ENCODE results near the gene KLK6. TPM values are rescaled to one million over a fixed set of nuclear protein-coding genes. Genes with fewer than 3 reads are reported as not detected.
"Not testable (repeated sequence)": the region's sequence is repeated elsewhere in the genome, so short reads cannot be mapped to it uniquely, and the experiment has no call there.

Gene KLK6
- total RNA-seq, 1 donor from 2014 or later: 2.5 TPM

DNA sequence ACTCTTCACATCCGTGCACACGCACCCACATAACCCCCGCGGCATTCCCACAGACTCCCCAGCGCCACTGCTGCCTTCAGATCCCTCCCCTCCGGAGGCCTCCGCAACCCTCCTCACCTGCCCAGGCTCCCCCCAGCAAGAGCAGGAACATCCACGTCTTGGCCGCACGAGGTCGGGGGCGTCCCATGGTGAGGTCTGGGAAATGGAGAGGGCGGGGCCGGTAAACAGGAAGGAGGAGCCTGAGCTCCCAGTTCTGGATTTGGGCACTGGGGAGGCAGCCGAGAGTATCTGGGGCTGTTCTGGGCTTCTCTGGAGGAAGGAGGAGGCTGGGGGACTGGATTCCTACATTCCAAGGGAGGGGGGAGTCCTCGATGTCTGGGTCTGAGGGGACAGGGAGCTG is 31.6 kb upstream of the KLK6 start:
- TF ChIP-seq CTCF (conservative IDR thresholded peaks at IDR 0.05): no peak
- Mint-ChIP-seq H3K27ac (ENCODE audit: unreplicated experiment) (peak overlapping the region; percentile 27), H3K36me3 (ENCODE audit: low read depth) (no peaks in the 10 kb centered on the region), H3K27me3 (ENCODE audit: low read depth) (peaks cover 76% of the 10 kb centered on the region), H3K9me3 (no peaks in the 10 kb centered on the region), H3K4me1 (no peaks in the 10 kb centered on the region), H3K4me3 (no peak overlapping the region)
- DNase-seq (ENCODE audit: low read depth, low spot score): no peak

DNA sequence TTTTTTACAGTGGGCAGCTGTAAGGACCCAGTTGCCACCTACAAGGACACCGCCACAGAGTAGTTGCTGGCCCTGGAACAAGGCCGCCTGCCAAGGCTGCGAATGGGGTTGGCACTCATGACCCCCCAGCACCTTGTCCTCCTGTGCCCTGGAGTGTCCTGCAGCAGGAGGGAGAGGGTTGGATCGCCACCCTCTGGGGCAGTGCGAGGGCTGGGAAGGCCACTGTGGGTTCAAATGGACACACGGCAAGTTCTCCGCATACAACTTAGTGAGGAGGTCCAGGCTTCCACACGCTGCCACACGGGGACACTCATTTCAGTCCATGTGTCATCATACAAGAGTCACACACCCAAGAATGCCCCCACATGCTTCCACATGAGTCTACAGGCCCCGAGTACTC is 31.0 kb upstream of the KLK6 start:
- Mint-ChIP-seq H3K27me3 (ENCODE audit: low read depth) (peaks cover 74% of the 10 kb centered on the region), H3K4me1 (no peaks in the 10 kb centered on the region), H3K4me3 (no peak overlapping the region), H3K9me3 (no peaks in the 10 kb centered on the region), H3K36me3 (ENCODE audit: low read depth) (no peaks in the 10 kb centered on the region), H3K27ac (ENCODE audit: unreplicated experiment) (no peak overlapping the region)
- no peak for TF ChIP-seq CTCF (conservative IDR thresholded peaks at IDR 0.05)
- no peak for DNase-seq (ENCODE audit: low read depth, low spot score)

DNA sequence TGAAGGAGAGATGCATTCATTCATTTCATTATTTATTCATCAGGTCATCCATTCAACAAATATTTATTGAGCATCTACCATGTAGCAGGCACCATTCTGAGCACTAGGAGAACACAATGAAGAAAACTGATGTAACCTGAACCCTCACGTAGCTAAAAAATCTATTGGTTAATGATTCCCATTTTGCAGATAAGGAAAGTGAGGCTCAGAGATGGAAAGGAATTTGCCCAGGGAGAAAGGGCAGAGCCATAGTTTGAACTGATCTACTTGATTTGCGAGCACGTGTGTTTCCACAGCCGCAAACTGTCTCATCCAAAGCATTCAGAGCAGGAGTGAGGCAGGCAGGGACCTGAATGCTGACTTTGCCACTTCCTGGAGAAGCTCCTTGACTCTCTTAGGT is 29.3 kb upstream of the KLK6 start:
- H3K9me3 Mint-ChIP-seq: no peaks in the 10 kb centered on the region
- DNase-seq (ENCODE audit: low read depth, low spot score): no peak
- no peaks in the 10 kb centered on the region for H3K4me1 Mint-ChIP-seq
- H3K27me3 Mint-ChIP-seq (ENCODE audit: low read depth): peaks cover 66% of the 10 kb centered on the region
- H3K4me3 Mint-ChIP-seq: no peak overlapping the region
- H3K36me3 Mint-ChIP-seq (ENCODE audit: low read depth): no peaks in the 10 kb centered on the region
- TF ChIP-seq CTCF (conservative IDR thresholded peaks at IDR 0.05): no peak
- H3K27ac Mint-ChIP-seq (ENCODE audit: unreplicated experiment): no peak overlapping the region

GRCh38 chr19:50998061-50998460 is 28.7 kb upstream of the KLK6 start:
- no peaks in the 10 kb centered on the region for H3K4me1 Mint-ChIP-seq
- no peak for DNase-seq (ENCODE audit: low read depth, low spot score)
- H3K27ac Mint-ChIP-seq (ENCODE audit: unreplicated experiment): no peak overlapping the region
- no peaks in the 10 kb centered on the region for H3K9me3 Mint-ChIP-seq
- H3K4me3 Mint-ChIP-seq: no peak overlapping the region
- H3K36me3 Mint-ChIP-seq (ENCODE audit: low read depth): no peaks in the 10 kb centered on the region
- no peak for TF ChIP-seq CTCF (conservative IDR thresholded peaks at IDR 0.05)
- peaks cover 60% of the 10 kb centered on the region for H3K27me3 Mint-ChIP-seq (ENCODE audit: low read depth)

- Mint-ChIP-seq H3K9me3 (peaks cover 14% of the 10 kb centered on the region), H3K27me3 (ENCODE audit: low read depth) (peaks cover 59% of the 10 kb centered on the region), H3K4me3 (no peak overlapping the region), H3K27ac (ENCODE audit: unreplicated experiment) (no peak overlapping the region), H3K36me3 (ENCODE audit: low read depth) (peaks cover 2% of the 10 kb centered on the region), H3K4me1 (no peaks in the 10 kb centered on the region)
- no peak for TF ChIP-seq CTCF (conservative IDR thresholded peaks at IDR 0.05)
- no peak for DNase-seq (ENCODE audit: low read depth, low spot score)
These were observed 24.7 kb upstream of the KLK6 start for GRCh38 chr19:50994129-50994528.

DNA sequence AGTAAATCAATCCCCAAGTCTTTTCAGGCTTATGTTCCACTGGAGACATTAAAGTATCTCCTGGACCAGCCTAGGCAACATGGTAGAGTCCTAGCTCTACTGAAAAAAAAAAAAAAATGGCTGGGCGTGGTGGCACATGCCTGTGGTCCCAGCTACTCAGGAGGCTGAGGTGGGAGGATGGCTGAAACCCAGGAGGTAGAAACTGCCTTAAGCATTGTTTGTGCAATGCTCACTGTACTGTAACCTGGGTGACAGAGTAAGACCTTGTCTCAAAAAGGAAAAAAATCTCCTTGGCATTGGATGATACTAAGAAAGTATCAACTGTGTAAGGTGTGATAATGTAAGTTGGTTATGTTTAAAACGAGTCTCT is 23.3 kb upstream of the KLK6 start:
- no peak overlapping the region for H3K27ac Mint-ChIP-seq (ENCODE audit: unreplicated experiment)
- peaks cover 14% of the 10 kb centered on the region for H3K9me3 Mint-ChIP-seq
- no peak for TF ChIP-seq CTCF (conservative IDR thresholded peaks at IDR 0.05)
- no peaks in the 10 kb centered on the region for H3K4me1 Mint-ChIP-seq
- H3K27me3 Mint-ChIP-seq (ENCODE audit: low read depth): peaks cover 61% of the 10 kb centered on the region
- H3K36me3 Mint-ChIP-seq (ENCODE audit: low read depth): peaks cover 2% of the 10 kb centered on the region
- DNase-seq (ENCODE audit: low read depth, low spot score): no peak
- no peak overlapping the region for H3K4me3 Mint-ChIP-seq

- not testable (repeated sequence) for H3K27ac Mint-ChIP-seq (ENCODE audit: unreplicated experiment); H3K36me3 Mint-ChIP-seq (ENCODE audit: low read depth); H3K4me1 Mint-ChIP-seq; H3K9me3 Mint-ChIP-seq; H3K4me3 Mint-ChIP-seq; DNase-seq (ENCODE audit: low read depth, low spot score)
- H3K27me3 Mint-ChIP-seq (ENCODE audit: low read depth): peaks cover 64% of the 10 kb centered on the region
These were observed 15.0 kb upstream of the KLK6 start for GRCh38 chr19:50984416-50984815.
